OCI-LY3 (cell line): ENCODE measurements around the gene ERH.

Experiments used
- H2AFZ ChIP-seq: fragments of 200-600, 300-600 bp; shearing (Covaris generic); 2 replicates; pipeline ENCODE4 v1.6.0; 2014; ENCODE audit warnings: antibody characterized with exemption, low read depth, low read length
- H3K27ac ChIP-seq: fragments of 200-600, 300-600 bp; sonication (generic); 2 replicates; pipeline ENCODE4 v1.5.1; 2014; ENCODE audit warnings: mild to moderate bottlenecking, low read length, moderate library complexity, mixed read lengths
- H3K27me3 ChIP-seq: fragments of 200-600, 300-600 bp; sonication (generic); 2 replicates; pipeline ENCODE4 v1.6.1; 2014; ENCODE audit warnings: low read depth, low read length, mixed read lengths
- H3K36me3 ChIP-seq: fragments of 200-600, 300-600 bp; sonication (generic); replicated peaks from 2 replicates; pipeline ENCODE3; 2014; ENCODE audit warnings: low read depth, low read length, mixed read lengths
- H3K4me1 ChIP-seq: fragments of 300-600, 200-600 bp; sonication (generic); 2 replicates; pipeline ENCODE4 v1.6.1; 2014; ENCODE audit warnings: low read length, mixed read lengths
- H3K4me2 ChIP-seq: fragments of 200-600, 300-600 bp; sonication (generic); 2 replicates; pipeline ENCODE4 v1.6.1; 2014; ENCODE audit warnings: low read length, mixed read lengths
- H3K4me3 ChIP-seq: fragments of 300-600, 200-600 bp; sonication (generic); 2 replicates; pipeline ENCODE4 v1.5.1; 2014; ENCODE audit warnings: antibody characterized with exemption, mild to moderate bottlenecking, low read length, moderate library complexity
- H3K79me2 ChIP-seq: fragments of 300-600, 200-600 bp; shearing (Covaris generic); 2 replicates; pipeline ENCODE4 v1.6.1; 2014; ENCODE audit warnings: mild to moderate bottlenecking, low read length, mixed read lengths
- H3K9ac ChIP-seq: fragments of 300-600, 200-600 bp; shearing (Covaris generic); 2 replicates; pipeline ENCODE4 v1.6.0; 2014; ENCODE audit warnings: mild to moderate bottlenecking, low read length, moderate library complexity
- H3K9me3 ChIP-seq: fragments of 200-600, 300-600 bp; shearing (Covaris generic); 2 replicates; pipeline ENCODE4 v1.6.1; 2014; ENCODE audit warnings: low read length, mixed read lengths; ENCODE audit not compliant: insufficient read depth
- H4K20me1 ChIP-seq: fragments of 200-600, 300-600 bp; sonication (generic); 2 replicates; pipeline ENCODE4 v1.6.1; 2016; ENCODE audit warnings: low read length, mixed read lengths; ENCODE audit not compliant: insufficient read depth
- CTCF ChIP-seq: fragments of 200-600, 300-600 bp; sonication (generic); IDR thresholded peaks from 2 replicates; pipeline ENCODE4 v1.5.1; 2014; ENCODE audit warnings: antibody characterized with exemption, low read length, low read depth
- EZH2phosphoT487 ChIP-seq: fragments of 200-600 bp; shearing (Covaris generic); IDR thresholded peaks from 2 replicates; pipeline ENCODE4 v1.6.1; 2018; ENCODE audit warnings: antibody characterized with exemption, mixed run types, low read depth

ERH gene

GRCh38 chr14:69368381-69368780 lies 29.7 kb downstream of the ERH start:
- no peaks in the 10 kb centered on the region for H3K4me1 ChIP-seq
- no peak overlapping the region for H3K27ac ChIP-seq
- H2AFZ ChIP-seq, result no peak overlapping the region
- TF ChIP-seq EZH2phosphoT487, result no peak
- no peak for TF ChIP-seq CTCF
- no peaks in the 10 kb centered on the region for H3K79me2 ChIP-seq
- H3K9ac ChIP-seq, result no peak overlapping the region
- peaks cover 15% of the 10 kb centered on the region for H3K36me3 ChIP-seq
- no peaks in the 10 kb centered on the region for H3K9me3 ChIP-seq
- no peak overlapping the region for H3K4me2 ChIP-seq
- H3K4me3 ChIP-seq, result no peak overlapping the region
- peaks cover 6% of the 10 kb centered on the region; the same call in 1 of the 2 replicates for H4K20me1 ChIP-seq
- H3K27me3 ChIP-seq, result no peaks in the 10 kb centered on the region

- H3K27me3 ChIP-seq, result no peaks in the 10 kb centered on the region
- no peaks in the 10 kb centered on the region for H4K20me1 ChIP-seq
- H2AFZ ChIP-seq, result no peak overlapping the region
- no peaks in the 10 kb centered on the region for H3K9me3 ChIP-seq
- TF ChIP-seq EZH2phosphoT487 (no peak), CTCF (no peak)
- H3K4me1 ChIP-seq, result 0 out of 2 replicates have a peak, but pooled peaks cover 6% of the 10 kb centered on the region
- no peaks in the 10 kb centered on the region for H3K79me2 ChIP-seq
- H3K9ac ChIP-seq, result no peak overlapping the region
- H3K36me3 ChIP-seq, result peaks cover 3% of the 10 kb centered on the region
- no peak overlapping the region for H3K4me2 ChIP-seq
- H3K27ac ChIP-seq, result no peak overlapping the region
- H3K4me3 ChIP-seq, result no peak overlapping the region
Measured at GRCh38 chr14:69366761-69367160, 31.3 kb downstream of the ERH start.

GRCh38 chr14:69366069-69366468 lies 32.0 kb downstream of the ERH start:
- no peaks in the 10 kb centered on the region for H4K20me1 ChIP-seq
- no peak overlapping the region for H3K4me3 ChIP-seq
- no peaks in the 10 kb centered on the region for H3K9me3 ChIP-seq
- no peaks in the 10 kb centered on the region for H3K27me3 ChIP-seq
- H3K79me2 ChIP-seq, result no peaks in the 10 kb centered on the region
- H2AFZ ChIP-seq, result no peak overlapping the region
- no peak overlapping the region for H3K27ac ChIP-seq
- H3K4me2 ChIP-seq, result no peak overlapping the region
- TF ChIP-seq EZH2phosphoT487 (no peak), CTCF (no peak)
- peaks cover 10% of the 10 kb centered on the region for H3K4me1 ChIP-seq
- H3K9ac ChIP-seq, result no peak overlapping the region
- peaks cover 3% of the 10 kb centered on the region for H3K36me3 ChIP-seq

GRCh38 chr14:69364378-69364777 lies 33.7 kb downstream of the ERH start:
- H3K9ac ChIP-seq, result no peak overlapping the region
- H3K27ac ChIP-seq, result no peak overlapping the region
- H3K79me2 ChIP-seq, result no peaks in the 10 kb centered on the region
- H4K20me1 ChIP-seq, result no peaks in the 10 kb centered on the region
- H3K4me1 ChIP-seq, result peaks cover 24% of the 10 kb centered on the region
- no peaks in the 10 kb centered on the region for H3K36me3 ChIP-seq
- H3K4me2 ChIP-seq, result no peak overlapping the region
- TF ChIP-seq EZH2phosphoT487 (no peak), CTCF (no peak)
- H2AFZ ChIP-seq, result no peak overlapping the region
- no peaks in the 10 kb centered on the region for H3K27me3 ChIP-seq
- no peak overlapping the region for H3K4me3 ChIP-seq
- no peaks in the 10 kb centered on the region for H3K9me3 ChIP-seq
